Stomach (tissue), 9 donors: ENCODE results near the gene PRKCA. TPM values are rescaled to one million over a fixed set of nuclear protein-coding genes. Genes with fewer than 3 reads are reported as not detected.

Experiments used
- DNase-seq, 2 donors: peaks; one replicate each; pipeline versions ENCODE4 v3.0.0 to v3.0.0-alpha.2; 2013 to 2019
- H3K27ac ChIP-seq, 5 donors: fragments of 200-600 bp in 4 of 5; sonication (generic) in 4 of 5; one replicate each; pipeline ENCODE4 v1.5.1; 2013 to 2019; ENCODE audit warnings: mild to moderate bottlenecking in 1 of 5, moderate library complexity in 1 of 5
- H3K27me3 ChIP-seq, 3 donors: fragments of 200-600 bp; sonication (generic); one replicate each; pipeline ENCODE4 v1.5.1; 2017 to 2019; ENCODE audit warnings: mixed run types in 1 of 3
- H3K36me3 ChIP-seq, 4 donors: fragments of 200-600 bp; sonication (generic); 1 replicate in 3 of 4; 2 replicates in 1 of 4; pipeline ENCODE4 v1.5.1; 2016 to 2019
- H3K4me1 ChIP-seq, 4 donors: fragments of 200-600 bp; sonication (generic); one replicate each; pipeline ENCODE4 v1.5.1; 2016 to 2019
- H3K4me3 ChIP-seq, 4 donors: fragments of 200-600 bp; sonication (generic) in 3 of 4; one replicate each; pipeline ENCODE4 v1.5.1; 2016 to 2019; ENCODE audit warnings: mild to moderate bottlenecking in 1 of 4
- H3K9me3 ChIP-seq, 4 donors: fragments of 200-600 bp; sonication (generic); one replicate each; pipeline ENCODE4 v1.5.1; 2016 to 2019
- EP300 ChIP-seq: sonication (generic); formaldehyde crosslinking; IDR thresholded peaks from one replicate; pipeline ENCODE4 v1.6.1; 2017; ENCODE audit warnings: antibody characterized with exemption
- POLR2A ChIP-seq, 4 donors: fragments of 450-650 bp; IDR thresholded peaks; one replicate each; pipeline ENCODE4 v1.6.1; 2016; ENCODE audit warnings: antibody characterized with exemption in 4 of 4, control low read depth in 2 of 4, mild to moderate bottlenecking in 1 of 4, moderate library complexity in 1 of 4
- POLR2AphosphoS5 ChIP-seq, 3 donors: sonication (generic); formaldehyde crosslinking; IDR thresholded peaks; one replicate each; pipeline ENCODE4 v1.6.1; 2016; ENCODE audit warnings: antibody characterized with exemption in 3 of 3
- WGBS, 5 donors: extraction: QIAGEN DNeasy Blood & Tissue Kit in 3 of 5; methylation state at CpG; one replicate each; pipeline versions ENCODE4 v1.1.5 to v1.1.7; 2013 to 2018; 5-methylcytosine and 5-hydroxymethylcytosine counted together
- intact Hi-C: fragments of 100-400 bp; cut with DNase I; formaldehyde crosslinking; loops from one replicate; pipeline ENCODE4 v1.15.1; 2023; ENCODE audit warnings: low total_unique reads
- polyA plus RNA-seq, 3 donors: library from polyadenylated mRNA; stranded (reverse); fragments of 200-250 nt; gene quantifications; one replicate each; pipeline ENCODE4 v1.2.3, GENCODE V29; 2013
- total RNA-seq, 5 donors: library from RNA; depleted of rRNA; stranded (reverse); fragments of >200 nt; gene quantifications; one replicate each; pipeline versions ENCODE4 v1.1.0 to v1.2.3, GENCODE V29; 2014 to 2016
- TF ChIP-seq, protein P1 (sequence below), 7 experiments: fragments of 450-650 bp in 4 of 7; fragments of 200-600 bp in 3 of 7; sonication (generic) in 3 of 7; IDR thresholded peaks; one replicate each; pipeline ENCODE4 v1.5.1; 2016 to 2019; ENCODE audit warnings: antibody characterized with exemption in 7 of 7, control low read depth in 2 of 7, mild to moderate bottlenecking in 1 of 7
- donor health status: healthy with polysubstance abuse.
- donor health status: Bipolar disorder and iron deficiency.
- donor health status: healthy.

Gene PRKCA
- total and polyA plus RNA-seq, 8 donors, result 2.1 to 41.1 (median 12.2) TPM

DNA sequence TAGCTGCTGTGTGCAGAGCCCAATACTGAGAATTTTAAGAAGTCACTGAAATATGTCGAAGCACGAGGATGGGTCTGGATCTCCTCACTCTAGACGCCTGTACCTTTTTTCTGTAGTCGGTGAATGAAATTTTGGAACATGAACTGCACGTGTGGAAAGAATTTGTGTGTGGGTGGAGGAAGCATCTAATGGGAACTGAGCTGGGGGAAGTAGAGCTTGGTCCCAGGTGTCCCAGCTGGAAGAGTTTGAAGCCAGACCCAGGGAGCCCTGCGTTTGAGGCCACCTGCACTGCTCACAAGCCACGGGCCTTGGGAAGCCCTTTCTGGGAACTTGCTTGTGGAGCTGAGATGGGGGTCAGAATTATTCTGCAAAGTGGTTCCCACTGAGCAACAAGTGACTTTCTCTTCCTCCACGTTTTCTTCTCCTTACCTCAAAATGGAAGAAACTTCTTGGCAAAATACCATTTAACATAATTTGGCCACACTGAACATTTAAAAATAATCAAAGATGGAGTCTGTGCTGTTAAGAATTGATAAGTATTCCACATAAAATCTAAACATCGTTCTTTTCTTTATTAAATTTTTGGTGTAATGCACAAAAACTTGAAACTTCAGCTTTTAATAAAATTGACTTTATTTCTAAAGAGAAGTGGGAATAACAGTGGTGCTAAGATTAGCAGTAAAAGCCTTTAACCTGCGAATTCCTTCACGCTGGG is 163.8 kb downstream of the PRKCA start:
- Histone ChIP-seq H3K27me3 (no peaks in the 10 kb centered on the region), H3K27ac (peak overlapping the region in 4 of 5 donors; percentile 64 to 73 (median 68)), H3K9me3 (no peaks in the 10 kb centered on the region), H3K4me1 (peaks cover 24 to 80% (median 55%) of the 10 kb centered on the region in 4 donors), H3K36me3 (no peaks in the 10 kb centered on the region), H3K4me3 (no peak overlapping the region)
- TF ChIP-seq POLR2AphosphoS5 (IDR thresholded peaks at IDR 0.05) (no peak), EP300 (no peak), POLR2A (IDR thresholded peaks at IDR 0.05) (no peak)
- TF ChIP-seq, protein P1, sequence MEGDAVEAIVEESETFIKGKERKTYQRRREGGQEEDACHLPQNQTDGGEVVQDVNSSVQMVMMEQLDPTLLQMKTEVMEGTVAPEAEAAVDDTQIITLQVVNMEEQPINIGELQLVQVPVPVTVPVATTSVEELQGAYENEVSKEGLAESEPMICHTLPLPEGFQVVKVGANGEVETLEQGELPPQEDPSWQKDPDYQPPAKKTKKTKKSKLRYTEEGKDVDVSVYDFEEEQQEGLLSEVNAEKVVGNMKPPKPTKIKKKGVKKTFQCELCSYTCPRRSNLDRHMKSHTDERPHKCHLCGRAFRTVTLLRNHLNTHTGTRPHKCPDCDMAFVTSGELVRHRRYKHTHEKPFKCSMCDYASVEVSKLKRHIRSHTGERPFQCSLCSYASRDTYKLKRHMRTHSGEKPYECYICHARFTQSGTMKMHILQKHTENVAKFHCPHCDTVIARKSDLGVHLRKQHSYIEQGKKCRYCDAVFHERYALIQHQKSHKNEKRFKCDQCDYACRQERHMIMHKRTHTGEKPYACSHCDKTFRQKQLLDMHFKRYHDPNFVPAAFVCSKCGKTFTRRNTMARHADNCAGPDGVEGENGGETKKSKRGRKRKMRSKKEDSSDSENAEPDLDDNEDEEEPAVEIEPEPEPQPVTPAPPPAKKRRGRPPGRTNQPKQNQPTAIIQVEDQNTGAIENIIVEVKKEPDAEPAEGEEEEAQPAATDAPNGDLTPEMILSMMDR (IDR thresholded peaks at IDR 0.05), result no peak
- 68 to 89% (median 82%) methylated on average over 11 of the region's 11 CpGs for WGBS, 5 donors
- intact Hi-C loops, result no loop called here
- DNase-seq, result peak in 1 of 2 donors; percentile 43

DNA sequence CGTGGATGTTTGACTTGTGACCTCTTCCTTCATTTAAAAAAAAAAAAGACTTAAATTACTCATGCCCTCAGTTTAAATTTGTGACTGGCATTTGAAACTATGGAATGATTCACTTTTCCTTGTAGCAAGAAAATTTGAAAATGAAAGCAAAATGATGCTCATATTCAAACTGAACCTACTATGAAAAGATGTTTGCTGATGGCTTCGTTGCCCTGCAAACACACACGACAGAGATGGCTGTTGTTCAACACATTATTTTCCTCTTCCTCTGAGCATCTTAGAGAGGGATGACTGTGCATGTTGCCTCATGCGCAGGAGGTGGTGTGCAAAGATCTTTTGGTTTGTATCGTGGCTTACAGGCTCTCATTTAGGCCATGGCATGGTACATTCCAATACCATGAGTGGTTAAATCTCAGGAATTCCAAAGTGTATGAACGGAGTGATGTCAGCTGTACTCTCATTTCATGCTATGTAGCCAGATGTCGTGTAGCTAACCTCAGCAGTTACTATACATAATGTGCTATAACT is 164.5 kb downstream of the PRKCA start:
- intact Hi-C loops, result no loop called here
- no peaks in the 10 kb centered on the region for H3K36me3 ChIP-seq
- 40 to 66% (median 58%) methylated on average over 7 of the region's 7 CpGs for WGBS, 5 donors

DNA sequence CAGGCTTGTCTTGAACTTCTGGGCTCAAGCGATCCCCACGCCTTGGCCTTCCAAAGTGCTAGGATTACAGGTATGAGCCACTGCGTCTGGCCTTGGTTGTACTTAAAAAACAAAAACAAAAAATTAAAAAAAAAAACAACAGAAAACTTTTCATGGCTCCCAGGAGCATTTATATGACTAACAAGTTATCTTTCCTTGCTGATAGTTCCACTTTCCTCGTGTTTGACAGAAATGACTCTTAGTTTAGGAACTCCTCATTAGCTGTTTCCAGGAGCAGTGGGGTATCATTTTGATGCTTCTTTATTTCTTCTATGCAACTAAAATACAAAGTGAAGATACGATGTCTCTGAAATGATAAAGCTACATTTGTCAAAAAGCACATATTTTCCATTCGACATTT is 165.4 kb downstream of the PRKCA start:
- Histone ChIP-seq H3K4me1 (peaks cover 20 to 80% (median 48%) of the 10 kb centered on the region in 4 donors), H3K9me3 (no peaks in the 10 kb centered on the region), H3K27me3 (no peaks in the 10 kb centered on the region), H3K36me3 (no peaks in the 10 kb centered on the region), H3K4me3 (no peak overlapping the region), H3K27ac (peak overlapping the region in 4 of 5 donors; percentile 64 to 73 (median 68))
- DNase-seq, result no peak
- intact Hi-C loops, result no loop called here
- WGBS, 5 donors, result 65 to 83% (median 74%) methylated on average over 6 of the region's 6 CpGs
- TF ChIP-seq, protein P1 (IDR thresholded peaks at IDR 0.05), result no peak
- TF ChIP-seq POLR2A (IDR thresholded peaks at IDR 0.05) (no peak), EP300 (no peak), POLR2AphosphoS5 (IDR thresholded peaks at IDR 0.05) (no peak)

More for the DNA sequence above, 164.5 kb downstream of the PRKCA start:
- Histone ChIP-seq H3K4me1 (peaks cover 24 to 84% (median 52%) of the 10 kb centered on the region in 4 donors), H3K27ac (peak overlapping the region in 4 of 5 donors; percentile 64 to 73 (median 68)), H3K9me3 (no peaks in the 10 kb centered on the region), H3K4me3 (no peak overlapping the region), H3K27me3 (no peaks in the 10 kb centered on the region)
- DNase-seq, result peak in 1 of 2 donors; percentile 72
- TF ChIP-seq, protein P1 (IDR thresholded peaks at IDR 0.05), result no peak
- no peak for TF ChIP-seq EP300
- no peak for TF ChIP-seq POLR2A (IDR thresholded peaks at IDR 0.05)
- peak; percentile 62 to 89 (median 68) for TF ChIP-seq POLR2AphosphoS5 (IDR thresholded peaks at IDR 0.05)

DNA sequence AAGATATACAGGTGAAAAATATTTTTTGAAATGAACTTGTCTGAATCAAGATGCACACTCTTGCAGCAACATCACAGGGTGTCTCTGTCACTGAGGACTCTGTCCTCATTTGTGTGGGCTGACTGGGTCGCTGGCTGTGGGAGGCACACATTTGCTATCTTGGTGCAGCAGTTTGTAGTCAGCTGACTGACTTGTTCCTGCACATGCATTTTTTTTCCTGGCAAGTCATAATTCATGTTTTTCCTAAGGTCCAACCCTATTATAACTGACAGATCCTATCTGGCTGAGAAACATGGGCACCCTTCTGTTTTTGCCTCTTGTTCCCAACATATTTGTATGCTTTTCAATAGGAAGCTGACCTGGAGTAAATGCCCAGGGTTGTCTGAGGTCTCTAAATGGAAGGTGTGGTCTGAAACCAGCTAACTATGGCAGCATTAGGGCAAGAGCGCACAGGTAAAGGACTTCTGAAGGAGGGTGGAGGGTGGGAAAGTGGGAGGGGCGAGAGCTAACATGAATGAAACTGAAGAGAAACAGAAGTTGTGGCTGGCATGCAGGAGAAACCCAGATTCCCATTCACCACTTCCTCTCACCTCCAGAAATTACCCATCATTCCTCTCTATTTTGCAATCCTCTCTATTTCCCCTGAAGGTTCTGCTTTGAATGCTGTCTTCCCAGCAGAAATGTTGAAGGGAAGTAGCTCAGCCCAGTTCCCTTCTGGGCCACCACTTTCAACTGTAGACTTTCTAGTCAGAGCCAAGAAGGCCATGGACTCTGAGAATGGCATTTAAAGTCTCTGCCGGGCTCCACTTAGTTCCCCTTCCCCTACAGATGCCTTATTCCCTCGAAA is 166.1 kb downstream of the PRKCA start:
- peak overlapping the region in 4 of 5 donors; percentile 16 to 73 (median 68) for H3K27ac ChIP-seq
- intact Hi-C loops, result no loop called here
- 37 to 50% (median 42%) methylated on average over 5 of the region's 5 CpGs for WGBS, 5 donors
- DNase-seq, result peak in 1 of 2 donors; percentile 50
- no peaks in the 10 kb centered on the region for H3K9me3 ChIP-seq
- no peak for TF ChIP-seq EP300
- no peak for TF ChIP-seq POLR2A (IDR thresholded peaks at IDR 0.05)
- TF ChIP-seq, protein P1 (IDR thresholded peaks at IDR 0.05), result no peak
- no peak for TF ChIP-seq POLR2AphosphoS5 (IDR thresholded peaks at IDR 0.05)
- H3K4me3 ChIP-seq, result no peak overlapping the region
- peaks cover 20 to 73% (median 44%) of the 10 kb centered on the region in 4 donors for H3K4me1 ChIP-seq
- H3K27me3 ChIP-seq, result no peaks in the 10 kb centered on the region
- no peaks in the 10 kb centered on the region for H3K36me3 ChIP-seq
